HFFc6 (cell line): ENCODE results near the gene CDA. TPM values are rescaled to one million over a fixed set of nuclear protein-coding genes. Genes with fewer than 3 reads are reported as not detected.
A peak's percentile ranks its signal among the peaks of the same experiment; 100 is the strongest.

Experiments used
- DNase-seq: peaks from one replicate; pipeline ENCODE4 v3.0.0-alpha.2; 2018
- H3K27ac Mint-ChIP-seq: 2 replicates; pipeline ENCODE4 v1.8.0; 2020; ENCODE audit warnings: mild to moderate bottlenecking, mixed read lengths
- H3K27me3 Mint-ChIP-seq: 2 replicates; pipeline ENCODE4 v1.8.0; 2021; ENCODE audit warnings: mild to moderate bottlenecking, moderate library complexity, mixed read lengths; ENCODE audit not compliant: insufficient read depth
- H3K36me3 Mint-ChIP-seq: 2 replicates; pipeline ENCODE4 v1.8.0; 2021; ENCODE audit warnings: low read depth, mixed read lengths
- H3K4me1 Mint-ChIP-seq: 2 replicates; pipeline ENCODE4 v1.8.0; 2020; ENCODE audit warnings: low read depth, mixed read lengths
- H3K4me3 Mint-ChIP-seq: 2 replicates; pipeline ENCODE4 v1.8.0; 2020; ENCODE audit warnings: mild to moderate bottlenecking, moderate library complexity, mixed read lengths
- H3K9me3 Mint-ChIP-seq: 2 replicates; pipeline ENCODE4 v1.8.0; 2020; ENCODE audit warnings: mild to moderate bottlenecking, mixed read lengths
- total RNA-seq, 6 experiments: library from RNA; stranded (reverse); fragmentation: NEBNext Ultra II Directional; extraction: Animal tissue kit (Norgen Biotek cat#: 25700); gene quantifications; 2 replicates in 1 of 6; 3 replicates in 5 of 6; pipeline ENCODE4 v1.2.3, GENCODE V29; 2021
- TF ChIP-seq, protein P1 (sequence below): fragments of 200-600 bp; sonication (generic); IDR thresholded peaks from 2 replicates; pipeline ENCODE4 v1.5.0; 2021; ENCODE audit warnings: antibody characterized with exemption, mild to moderate bottlenecking

The CDA gene
- total RNA-seq, 6 experiments from 2014 or later, result 6.7 to 15.4 (median 13.3) TPM

DNA sequence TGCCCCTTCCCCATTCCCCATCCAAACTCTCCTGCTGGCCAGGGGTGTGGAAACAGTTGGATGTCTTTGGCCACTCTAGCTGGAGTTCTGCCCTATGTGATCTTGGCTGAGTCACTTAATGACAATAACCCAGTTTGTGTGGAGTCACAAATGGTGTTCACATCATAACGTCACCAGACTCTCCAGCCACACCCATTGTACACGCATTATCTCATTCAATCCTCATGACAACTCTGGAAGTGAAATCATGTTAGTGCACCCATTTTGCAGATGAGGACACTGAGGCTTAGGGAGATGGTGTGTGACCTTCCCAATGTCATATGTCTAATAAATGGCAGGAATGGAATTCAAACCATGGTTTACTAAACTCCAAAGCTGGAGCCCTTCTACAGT lies 1.2 kb upstream of the CDA start:
- H3K9me3 Mint-ChIP-seq, result no peaks in the 10 kb centered on the region
- H3K27me3 Mint-ChIP-seq, result peaks cover 6% of the 10 kb centered on the region
- no peaks in the 10 kb centered on the region for H3K36me3 Mint-ChIP-seq
- H3K4me3 Mint-ChIP-seq, result no peak overlapping the region
- DNase-seq, result peak; percentile 43
- TF ChIP-seq, protein P1, sequence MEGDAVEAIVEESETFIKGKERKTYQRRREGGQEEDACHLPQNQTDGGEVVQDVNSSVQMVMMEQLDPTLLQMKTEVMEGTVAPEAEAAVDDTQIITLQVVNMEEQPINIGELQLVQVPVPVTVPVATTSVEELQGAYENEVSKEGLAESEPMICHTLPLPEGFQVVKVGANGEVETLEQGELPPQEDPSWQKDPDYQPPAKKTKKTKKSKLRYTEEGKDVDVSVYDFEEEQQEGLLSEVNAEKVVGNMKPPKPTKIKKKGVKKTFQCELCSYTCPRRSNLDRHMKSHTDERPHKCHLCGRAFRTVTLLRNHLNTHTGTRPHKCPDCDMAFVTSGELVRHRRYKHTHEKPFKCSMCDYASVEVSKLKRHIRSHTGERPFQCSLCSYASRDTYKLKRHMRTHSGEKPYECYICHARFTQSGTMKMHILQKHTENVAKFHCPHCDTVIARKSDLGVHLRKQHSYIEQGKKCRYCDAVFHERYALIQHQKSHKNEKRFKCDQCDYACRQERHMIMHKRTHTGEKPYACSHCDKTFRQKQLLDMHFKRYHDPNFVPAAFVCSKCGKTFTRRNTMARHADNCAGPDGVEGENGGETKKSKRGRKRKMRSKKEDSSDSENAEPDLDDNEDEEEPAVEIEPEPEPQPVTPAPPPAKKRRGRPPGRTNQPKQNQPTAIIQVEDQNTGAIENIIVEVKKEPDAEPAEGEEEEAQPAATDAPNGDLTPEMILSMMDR, result no peak
- H3K4me1 Mint-ChIP-seq, result peaks cover 43% of the 10 kb centered on the region
- no peak overlapping the region for H3K27ac Mint-ChIP-seq

GRCh38 chr1:20589331-20590278 lies 708 bp downstream of the CDA start:
- TF ChIP-seq, protein P1, result no peak
- Mint-ChIP-seq H3K4me1 (peaks cover 41% of the 10 kb centered on the region), H3K4me3 (peak overlapping the region; percentile 84)

DNA sequence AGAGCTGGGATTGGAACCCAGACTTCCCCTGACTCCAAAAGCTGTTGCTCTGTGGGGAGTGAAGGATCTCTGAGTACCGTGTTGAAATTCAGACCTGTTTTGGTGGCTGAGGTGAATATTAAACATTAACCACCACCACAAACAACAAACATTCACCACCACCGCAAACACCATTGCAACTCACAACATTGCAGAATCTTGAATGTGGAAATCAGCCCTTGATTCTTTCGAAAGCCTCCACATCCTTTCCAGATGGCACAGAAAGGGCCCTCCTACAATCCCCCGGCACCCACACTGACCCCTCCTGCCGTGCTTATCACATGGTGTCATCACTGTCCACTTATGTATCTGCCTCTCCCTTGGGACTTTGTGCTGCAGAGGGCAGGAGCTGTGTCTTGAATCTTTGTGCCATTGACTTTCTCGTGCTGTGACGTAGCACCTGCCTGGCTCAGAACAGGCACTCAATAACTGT lies 1.4 kb downstream of the CDA start:
- H3K4me1 Mint-ChIP-seq, result peaks cover 35% of the 10 kb centered on the region
- peak; percentile 68 for DNase-seq
- H3K9me3 Mint-ChIP-seq, result no peaks in the 10 kb centered on the region
- H3K27me3 Mint-ChIP-seq, result peaks cover 3% of the 10 kb centered on the region
- H3K27ac Mint-ChIP-seq, result peak overlapping the region; percentile 27
- no peaks in the 10 kb centered on the region for H3K36me3 Mint-ChIP-seq
- H3K4me3 Mint-ChIP-seq, result peak overlapping the region; percentile 84
- TF ChIP-seq, protein P1, result no peak

More at GRCh38 chr1:20589331-20590278, 708 bp downstream of the CDA start:
- peak; percentile 29 for DNase-seq
- H3K27ac Mint-ChIP-seq, result peak overlapping the region; percentile 27
- H3K36me3 Mint-ChIP-seq, result no peaks in the 10 kb centered on the region
- H3K27me3 Mint-ChIP-seq, result peaks cover 6% of the 10 kb centered on the region
- no peaks in the 10 kb centered on the region for H3K9me3 Mint-ChIP-seq

DNA sequence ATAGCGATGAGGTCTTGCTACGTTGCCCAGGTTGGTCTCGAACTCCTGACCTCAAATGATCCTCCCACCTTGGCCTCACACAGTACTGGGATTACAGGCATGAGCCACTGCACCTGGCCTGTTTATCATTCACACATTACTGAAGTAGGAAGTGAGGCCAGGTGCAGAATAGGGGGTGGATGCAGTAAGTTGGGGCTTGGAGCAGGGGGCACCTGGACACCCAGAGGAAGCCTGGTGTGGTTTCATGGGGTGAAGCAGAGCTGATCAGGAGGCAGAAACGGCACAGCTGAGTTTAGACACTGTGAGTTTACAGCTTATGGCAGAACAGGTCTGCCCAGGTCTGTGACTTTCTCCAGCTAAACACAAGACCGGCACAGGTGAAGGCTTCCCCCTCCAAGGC lies 4.9 kb downstream of the CDA start:
- peaks cover 3% of the 10 kb centered on the region for H3K27me3 Mint-ChIP-seq
- no peak for DNase-seq
- no peak overlapping the region for H3K4me3 Mint-ChIP-seq
- H3K27ac Mint-ChIP-seq, result no peak overlapping the region
- H3K36me3 Mint-ChIP-seq, result no peaks in the 10 kb centered on the region
- peaks cover 23% of the 10 kb centered on the region for H3K4me1 Mint-ChIP-seq
- TF ChIP-seq, protein P1, result no peak
- no peaks in the 10 kb centered on the region for H3K9me3 Mint-ChIP-seq

- H3K36me3 Mint-ChIP-seq, result no peaks in the 10 kb centered on the region
- no peaks in the 10 kb centered on the region for H3K9me3 Mint-ChIP-seq
- TF ChIP-seq, protein P1, result no peak
- H3K4me3 Mint-ChIP-seq, result no peak overlapping the region
- peaks cover 6% of the 10 kb centered on the region for H3K27me3 Mint-ChIP-seq
- H3K27ac Mint-ChIP-seq, result no peak overlapping the region
- no peak for DNase-seq
- H3K4me1 Mint-ChIP-seq, result peaks cover 18% of the 10 kb centered on the region
Observed at GRCh38 chr1:20594746-20595145, 5.8 kb downstream of the CDA start.
